Activated T-helper 17 cell treated with anti-CD3 and anti-CD28 coated beads, Interleukin-2, amount 50 U/mL, for 72 hours (primary cell): ENCODE data around the gene DOCK4. TPM values are rescaled to one million over a fixed set of nuclear protein-coding genes. Genes with fewer than 3 reads are reported as not detected.

ENCODE experiments used
- ATAC-seq: fragments of 150-1000 bp; cut with Tn5 transposase; replicated peaks from 2 replicates; pipeline ENCODE4 v1.10.0; 2021; ENCODE audit warnings: mild to moderate bottlenecking, moderate library complexity
- H3K27ac Mint-ChIP-seq: one replicate; pipeline ENCODE4 v1.8.0; 2022; ENCODE audit warnings: mixed read lengths
- H3K27me3 Mint-ChIP-seq: one replicate; pipeline ENCODE4 v1.8.0; 2022; ENCODE audit warnings: mixed read lengths
- H3K36me3 Mint-ChIP-seq: one replicate; pipeline ENCODE4 v1.8.0; 2022; ENCODE audit warnings: low read depth, mild to moderate bottlenecking, mixed read lengths
- H3K4me1 Mint-ChIP-seq: one replicate; pipeline ENCODE4 v1.8.0; 2022; ENCODE audit warnings: mixed read lengths
- H3K4me3 Mint-ChIP-seq: one replicate; pipeline ENCODE4 v1.8.0; 2022; ENCODE audit warnings: mild to moderate bottlenecking, mixed read lengths
- H3K9me3 Mint-ChIP-seq: one replicate; pipeline ENCODE4 v1.8.0; 2022; ENCODE audit warnings: mixed read lengths
- total RNA-seq, 2 donors: library from RNA; stranded (reverse); gene quantifications; one replicate each; pipeline ENCODE4 v1.2.3, GENCODE V29; 2022

DOCK4 gene
- total RNA-seq, 2 donors from 2014 or later: 0.50 to 1.5 TPM

GRCh38 chr7:112115880-112116279 is 90.3 kb downstream of the DOCK4 start:
- Mint-ChIP-seq H3K27me3 (peaks cover 12% of the 10 kb centered on the region), H3K27ac (no peak overlapping the region), H3K36me3 (no peaks in the 10 kb centered on the region), H3K4me1 (no peaks in the 10 kb centered on the region), H3K9me3 (peaks cover 3% of the 10 kb centered on the region), H3K4me3 (no peak overlapping the region)
- ATAC-seq: no peak

- Mint-ChIP-seq H3K9me3 (peaks cover 3% of the 10 kb centered on the region), H3K27ac (no peak overlapping the region), H3K4me3 (no peak overlapping the region), H3K4me1 (no peaks in the 10 kb centered on the region), H3K36me3 (no peaks in the 10 kb centered on the region), H3K27me3 (peaks cover 15% of the 10 kb centered on the region)
- ATAC-seq: no peak
Observed at GRCh38 chr7:112113913-112114575, 92.2 kb downstream of the DOCK4 start.

- no peaks in the 10 kb centered on the region for H3K9me3 Mint-ChIP-seq
- no peaks in the 10 kb centered on the region for H3K4me1 Mint-ChIP-seq
- no peaks in the 10 kb centered on the region for H3K36me3 Mint-ChIP-seq
Observed at GRCh38 chr7:112112822-112113255, 93.4 kb downstream of the DOCK4 start.

GRCh38 chr7:112110651-112111050 is 95.5 kb downstream of the DOCK4 start:
- H3K27me3 Mint-ChIP-seq: peaks cover 9% of the 10 kb centered on the region

More at GRCh38 chr7:112112822-112113255, 93.4 kb downstream of the DOCK4 start:
- H3K27me3 Mint-ChIP-seq: peaks cover 9% of the 10 kb centered on the region
- no peak overlapping the region for H3K27ac Mint-ChIP-seq
- ATAC-seq: peak; percentile 51
- H3K4me3 Mint-ChIP-seq: no peak overlapping the region

GRCh38 chr7:112110175-112110574 is 96.0 kb downstream of the DOCK4 start:
- Mint-ChIP-seq H3K9me3 (no peaks in the 10 kb centered on the region), H3K27me3 (peaks cover 9% of the 10 kb centered on the region), H3K4me1 (no peaks in the 10 kb centered on the region)

More at GRCh38 chr7:112110651-112111050, 95.5 kb downstream of the DOCK4 start:
- H3K36me3 Mint-ChIP-seq: no peaks in the 10 kb centered on the region
- no peaks in the 10 kb centered on the region for H3K9me3 Mint-ChIP-seq
- no peaks in the 10 kb centered on the region for H3K4me1 Mint-ChIP-seq
- no peak overlapping the region for H3K27ac Mint-ChIP-seq
- no peak for ATAC-seq
- no peak overlapping the region for H3K4me3 Mint-ChIP-seq

GRCh38 chr7:112108981-112109380 is 97.2 kb downstream of the DOCK4 start:
- Mint-ChIP-seq H3K27me3 (peaks cover 9% of the 10 kb centered on the region), H3K9me3 (no peaks in the 10 kb centered on the region), H3K27ac (no peak overlapping the region), H3K4me1 (no peaks in the 10 kb centered on the region), H3K36me3 (no peaks in the 10 kb centered on the region), H3K4me3 (no peak overlapping the region)
- ATAC-seq: no peak

More at GRCh38 chr7:112110175-112110574, 96.0 kb downstream of the DOCK4 start:
- ATAC-seq: no peak
- Mint-ChIP-seq H3K36me3 (no peaks in the 10 kb centered on the region), H3K27ac (no peak overlapping the region), H3K4me3 (no peak overlapping the region)

- H3K36me3 Mint-ChIP-seq: no peaks in the 10 kb centered on the region
- ATAC-seq: no peak
- no peaks in the 10 kb centered on the region for H3K4me1 Mint-ChIP-seq
- H3K27ac Mint-ChIP-seq: no peak overlapping the region
- H3K9me3 Mint-ChIP-seq: no peaks in the 10 kb centered on the region
- H3K27me3 Mint-ChIP-seq: peaks cover 4% of the 10 kb centered on the region
- no peak overlapping the region for H3K4me3 Mint-ChIP-seq
Observed at GRCh38 chr7:112105584-112106530, 100.3 kb downstream of the DOCK4 start.

GRCh38 chr7:112104120-112104519 is 102.1 kb downstream of the DOCK4 start:
- no peak overlapping the region for H3K4me3 Mint-ChIP-seq
- no peaks in the 10 kb centered on the region for H3K9me3 Mint-ChIP-seq
- peaks cover 2% of the 10 kb centered on the region for H3K27me3 Mint-ChIP-seq
- ATAC-seq: no peak
- no peaks in the 10 kb centered on the region for H3K4me1 Mint-ChIP-seq
- H3K27ac Mint-ChIP-seq: no peak overlapping the region
- no peaks in the 10 kb centered on the region for H3K36me3 Mint-ChIP-seq

GRCh38 chr7:112103246-112103645 is 103.0 kb downstream of the DOCK4 start:
- H3K4me3 Mint-ChIP-seq: no peak overlapping the region
- ATAC-seq: no peak
- no peaks in the 10 kb centered on the region for H3K27me3 Mint-ChIP-seq
- H3K27ac Mint-ChIP-seq: no peak overlapping the region
- H3K9me3 Mint-ChIP-seq: no peaks in the 10 kb centered on the region
- H3K36me3 Mint-ChIP-seq: no peaks in the 10 kb centered on the region
- no peaks in the 10 kb centered on the region for H3K4me1 Mint-ChIP-seq

- ATAC-seq: no peak
- Mint-ChIP-seq H3K27me3 (no peaks in the 10 kb centered on the region), H3K9me3 (no peaks in the 10 kb centered on the region), H3K4me1 (no peaks in the 10 kb centered on the region), H3K36me3 (no peaks in the 10 kb centered on the region), H3K4me3 (no peak overlapping the region), H3K27ac (no peak overlapping the region)
Observed at GRCh38 chr7:112101201-112101846, 104.9 kb downstream of the DOCK4 start.

GRCh38 chr7:112097524-112097923 is 108.7 kb downstream of the DOCK4 start:
- ATAC-seq: no peak
- H3K27me3 Mint-ChIP-seq: no peaks in the 10 kb centered on the region
- H3K9me3 Mint-ChIP-seq: no peaks in the 10 kb centered on the region
- H3K4me3 Mint-ChIP-seq: no peak overlapping the region
- H3K27ac Mint-ChIP-seq: no peak overlapping the region
- H3K4me1 Mint-ChIP-seq: no peaks in the 10 kb centered on the region
- no peaks in the 10 kb centered on the region for H3K36me3 Mint-ChIP-seq

- Mint-ChIP-seq H3K36me3 (no peaks in the 10 kb centered on the region), H3K27me3 (peaks cover 9% of the 10 kb centered on the region), H3K9me3 (no peaks in the 10 kb centered on the region), H3K4me3 (no peak overlapping the region), H3K4me1 (no peaks in the 10 kb centered on the region), H3K27ac (no peak overlapping the region)
- ATAC-seq: no peak
Observed at GRCh38 chr7:112093409-112093808, 112.8 kb downstream of the DOCK4 start.

- H3K27ac Mint-ChIP-seq: no peak overlapping the region
- no peaks in the 10 kb centered on the region for H3K4me1 Mint-ChIP-seq
- no peak overlapping the region for H3K4me3 Mint-ChIP-seq
- no peaks in the 10 kb centered on the region for H3K9me3 Mint-ChIP-seq
- no peak for ATAC-seq
- H3K36me3 Mint-ChIP-seq: no peaks in the 10 kb centered on the region
- H3K27me3 Mint-ChIP-seq: peaks cover 9% of the 10 kb centered on the region
Observed at GRCh38 chr7:112092709-112093395, 113.3 kb downstream of the DOCK4 start.

GRCh38 chr7:112092306-112092705 is 113.9 kb downstream of the DOCK4 start:
- Mint-ChIP-seq H3K27ac (no peak overlapping the region), H3K27me3 (peaks cover 9% of the 10 kb centered on the region), H3K4me3 (no peak overlapping the region), H3K4me1 (no peaks in the 10 kb centered on the region), H3K9me3 (no peaks in the 10 kb centered on the region), H3K36me3 (no peaks in the 10 kb centered on the region)
- ATAC-seq: no peak
